Islet of Langerhans (tissue), 1 donor: ENCODE results near the gene MYO3B.

Source experiments
- FAIRE-seq: peaks from one replicate; lab custom pipeline; 2011; peaks lifted over from hg19 to GRCh38; lab: Jason Lieb, UNC

Gene MYO3B

GRCh38 chr2:170371231-170371998 lies 193.5 kb downstream of the MYO3B start:
- no peak for FAIRE-seq

GRCh38 chr2:170375192-170375591 lies 197.2 kb downstream of the MYO3B start:
- FAIRE-seq = no peak

GRCh38 chr2:170377500-170378207 lies 199.7 kb downstream of the MYO3B start:
- no peak for FAIRE-seq

GRCh38 chr2:170380267-170380666 lies 202.3 kb downstream of the MYO3B start:
- no peak for FAIRE-seq

- FAIRE-seq = no peak
Observed at GRCh38 chr2:170381678-170382077, 203.7 kb downstream of the MYO3B start.

GRCh38 chr2:170386554-170386953 lies 208.6 kb downstream of the MYO3B start:
- no peak for FAIRE-seq

- FAIRE-seq = no peak
Observed at GRCh38 chr2:170391018-170391417, 213.1 kb downstream of the MYO3B start.

- no peak for FAIRE-seq
Observed at GRCh38 chr2:170391697-170392096, 213.8 kb downstream of the MYO3B start.

GRCh38 chr2:170393861-170394498 lies 216.0 kb downstream of the MYO3B start:
- no peak for FAIRE-seq

GRCh38 chr2:170394641-170395387 lies 216.9 kb downstream of the MYO3B start:
- FAIRE-seq = no peak

- FAIRE-seq = peak; percentile 98
Observed at GRCh38 chr2:170396799-170397459, 219.0 kb downstream of the MYO3B start.

- no peak for FAIRE-seq
Observed at GRCh38 chr2:170401187-170401586, 223.2 kb downstream of the MYO3B start.

GRCh38 chr2:170404846-170405245 lies 226.9 kb downstream of the MYO3B start:
- FAIRE-seq = no peak

- no peak for FAIRE-seq
Observed at GRCh38 chr2:170405326-170405725, 227.4 kb downstream of the MYO3B start.

GRCh38 chr2:170408461-170409163 lies 230.7 kb downstream of the MYO3B start:
- no peak for FAIRE-seq

GRCh38 chr2:170409164-170409535 lies 231.2 kb downstream of the MYO3B start:
- peak; percentile 55 for FAIRE-seq

GRCh38 chr2:170411660-170412059 lies 233.7 kb downstream of the MYO3B start:
- no peak for FAIRE-seq

GRCh38 chr2:170420961-170421687 lies 243.2 kb downstream of the MYO3B start:
- FAIRE-seq = no peak

GRCh38 chr2:170423919-170424318 lies 246.0 kb downstream of the MYO3B start:
- FAIRE-seq = no peak

GRCh38 chr2:170425281-170425751 lies 247.4 kb downstream of the MYO3B start:
- no peak for FAIRE-seq

GRCh38 chr2:170428868-170429267 lies 250.9 kb downstream of the MYO3B start:
- FAIRE-seq = no peak
